Fibroblast of lung (primary cell): ENCODE measurements around the gene SLC35A2.

ENCODE experiments used
- EZH2 ChIP-seq: IDR thresholded peaks from 2 replicates; pipeline ENCODE4 v1.5.1; 2012; ENCODE audit warnings: low read length, control low read depth, mild to moderate bottlenecking; ENCODE audit errors: missing control alignments
- TF ChIP-seq, protein P1 (sequence below), 2 donors: IDR thresholded peaks in 1 of 2; conservative IDR thresholded peaks in 1 of 2; 1 replicate in 1 of 2; 2 replicates in 1 of 2; pipeline ENCODE4 v1.5.1; 2011 to 2012; ENCODE audit warnings: low read length in 2 of 2, control low read depth in 1 of 2, inconsistent platforms in 1 of 2, low read depth in 1 of 2, mild to moderate bottlenecking in 1 of 2

- TF ChIP-seq, protein P1, sequence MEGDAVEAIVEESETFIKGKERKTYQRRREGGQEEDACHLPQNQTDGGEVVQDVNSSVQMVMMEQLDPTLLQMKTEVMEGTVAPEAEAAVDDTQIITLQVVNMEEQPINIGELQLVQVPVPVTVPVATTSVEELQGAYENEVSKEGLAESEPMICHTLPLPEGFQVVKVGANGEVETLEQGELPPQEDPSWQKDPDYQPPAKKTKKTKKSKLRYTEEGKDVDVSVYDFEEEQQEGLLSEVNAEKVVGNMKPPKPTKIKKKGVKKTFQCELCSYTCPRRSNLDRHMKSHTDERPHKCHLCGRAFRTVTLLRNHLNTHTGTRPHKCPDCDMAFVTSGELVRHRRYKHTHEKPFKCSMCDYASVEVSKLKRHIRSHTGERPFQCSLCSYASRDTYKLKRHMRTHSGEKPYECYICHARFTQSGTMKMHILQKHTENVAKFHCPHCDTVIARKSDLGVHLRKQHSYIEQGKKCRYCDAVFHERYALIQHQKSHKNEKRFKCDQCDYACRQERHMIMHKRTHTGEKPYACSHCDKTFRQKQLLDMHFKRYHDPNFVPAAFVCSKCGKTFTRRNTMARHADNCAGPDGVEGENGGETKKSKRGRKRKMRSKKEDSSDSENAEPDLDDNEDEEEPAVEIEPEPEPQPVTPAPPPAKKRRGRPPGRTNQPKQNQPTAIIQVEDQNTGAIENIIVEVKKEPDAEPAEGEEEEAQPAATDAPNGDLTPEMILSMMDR (conservative IDR thresholded peaks at IDR 0.05 in 1 of 2, IDR thresholded peaks at IDR 0.05 in 1 of 2; ENCODE audit: low read depth in 1 of 2, low read length in 2 of 2), result no peak
- no peak for TF ChIP-seq EZH2
Measured at GRCh38 chrX:48909703-48910294, 1.6 kb downstream of the SLC35A2 start.
